HCT116 (cell line): Measurements from ENCODE around the gene PIGN.

Experiments
- CTCF ChIP-seq, 3 experiments: fragments of 200-600 bp in 1 of 3; sonication (generic) in 1 of 3; IDR thresholded peaks in 2 of 3; conservative IDR thresholded peaks in 1 of 3; 2 replicates each; pipeline ENCODE4 v1.5.1; 2012 to 2017; ENCODE audit warnings: low read depth in 2 of 3, low read length in 2 of 3, antibody characterized with exemption in 1 of 3, borderline replicate concordance in 1 of 3, control low read depth in 1 of 3, mild to moderate bottlenecking in 1 of 3, mixed read lengths in 1 of 3, mixed run types in 1 of 3, moderate library complexity in 1 of 3; ENCODE audit not compliant: insufficient read depth in 1 of 3
- EZH2 ChIP-seq: fragments of 200-600 bp; sonication (generic); IDR thresholded peaks from 2 replicates; pipeline ENCODE4 v1.6.1; 2017; ENCODE audit warnings: antibody characterized with exemption, mixed run types
- FOSL1 ChIP-seq: IDR thresholded peaks from 2 replicates; pipeline ENCODE4 v1.6.1; 2012; ENCODE audit warnings: low read depth
- POLR2A ChIP-seq: IDR thresholded peaks from 2 replicates; pipeline ENCODE4 v1.7.0; 2011; ENCODE audit warnings: borderline replicate concordance; ENCODE audit not compliant: insufficient read depth, insufficient read length; ENCODE audit errors: extremely low read depth
- POLR2AphosphoS5 ChIP-seq: IDR thresholded peaks from 2 replicates; pipeline ENCODE4 v1.6.1; 2011; ENCODE audit warnings: mild to moderate bottlenecking, low read depth, low read length, moderate library complexity
- RAD21 ChIP-seq: IDR thresholded peaks from 2 replicates; pipeline ENCODE4 v1.6.1; 2012; ENCODE audit warnings: low read depth, mild to moderate bottlenecking
- SP1 ChIP-seq: IDR thresholded peaks from 2 replicates; pipeline ENCODE4 v1.6.1; 2012; ENCODE audit warnings: low read depth
- TF ChIP-seq, protein P1 (sequence below): IDR thresholded peaks from 2 replicates; pipeline ENCODE4 v1.6.1; 2012; ENCODE audit warnings: low read depth
- TF ChIP-seq, protein P2 (sequence below): IDR thresholded peaks from 2 replicates; pipeline ENCODE4 v1.6.1; 2012

DNA sequence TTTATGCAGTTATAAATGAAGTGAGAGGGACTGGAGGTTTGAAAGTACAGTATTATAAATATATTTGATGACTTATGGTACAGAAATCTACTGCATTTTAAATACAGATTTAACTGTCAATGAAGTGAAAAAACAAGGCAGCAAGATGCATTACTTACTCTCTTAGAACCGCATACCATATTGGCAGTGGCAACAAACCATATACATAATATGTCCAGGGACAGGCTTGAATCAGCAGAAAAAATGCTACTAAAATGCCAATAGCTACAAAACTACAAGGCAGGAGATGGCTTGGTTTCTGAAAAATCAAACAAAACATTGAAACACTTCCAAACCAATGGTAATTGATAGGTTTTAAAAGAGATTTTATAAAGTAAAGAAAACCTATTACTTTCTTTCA lies 77.2 kb downstream of the PIGN start:
- TF ChIP-seq POLR2A (no peak), CTCF (IDR thresholded peaks at IDR 0.05 in 2 of 3, conservative IDR thresholded peaks at IDR 0.05 in 1 of 3; ENCODE audit: borderline replicate concordance in 1 of 3, insufficient read depth in 1 of 3, low read depth in 2 of 3, low read length in 2 of 3) (no peak), SP1 (no peak), FOSL1 (no peak), EZH2 (no peak), RAD21 (no peak), POLR2AphosphoS5 (no peak)
- TF ChIP-seq, protein P1, sequence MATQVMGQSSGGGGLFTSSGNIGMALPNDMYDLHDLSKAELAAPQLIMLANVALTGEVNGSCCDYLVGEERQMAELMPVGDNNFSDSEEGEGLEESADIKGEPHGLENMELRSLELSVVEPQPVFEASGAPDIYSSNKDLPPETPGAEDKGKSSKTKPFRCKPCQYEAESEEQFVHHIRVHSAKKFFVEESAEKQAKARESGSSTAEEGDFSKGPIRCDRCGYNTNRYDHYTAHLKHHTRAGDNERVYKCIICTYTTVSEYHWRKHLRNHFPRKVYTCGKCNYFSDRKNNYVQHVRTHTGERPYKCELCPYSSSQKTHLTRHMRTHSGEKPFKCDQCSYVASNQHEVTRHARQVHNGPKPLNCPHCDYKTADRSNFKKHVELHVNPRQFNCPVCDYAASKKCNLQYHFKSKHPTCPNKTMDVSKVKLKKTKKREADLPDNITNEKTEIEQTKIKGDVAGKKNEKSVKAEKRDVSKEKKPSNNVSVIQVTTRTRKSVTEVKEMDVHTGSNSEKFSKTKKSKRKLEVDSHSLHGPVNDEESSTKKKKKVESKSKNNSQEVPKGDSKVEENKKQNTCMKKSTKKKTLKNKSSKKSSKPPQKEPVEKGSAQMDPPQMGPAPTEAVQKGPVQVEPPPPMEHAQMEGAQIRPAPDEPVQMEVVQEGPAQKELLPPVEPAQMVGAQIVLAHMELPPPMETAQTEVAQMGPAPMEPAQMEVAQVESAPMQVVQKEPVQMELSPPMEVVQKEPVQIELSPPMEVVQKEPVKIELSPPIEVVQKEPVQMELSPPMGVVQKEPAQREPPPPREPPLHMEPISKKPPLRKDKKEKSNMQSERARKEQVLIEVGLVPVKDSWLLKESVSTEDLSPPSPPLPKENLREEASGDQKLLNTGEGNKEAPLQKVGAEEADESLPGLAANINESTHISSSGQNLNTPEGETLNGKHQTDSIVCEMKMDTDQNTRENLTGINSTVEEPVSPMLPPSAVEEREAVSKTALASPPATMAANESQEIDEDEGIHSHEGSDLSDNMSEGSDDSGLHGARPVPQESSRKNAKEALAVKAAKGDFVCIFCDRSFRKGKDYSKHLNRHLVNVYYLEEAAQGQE: no peak
- TF ChIP-seq, protein P2, sequence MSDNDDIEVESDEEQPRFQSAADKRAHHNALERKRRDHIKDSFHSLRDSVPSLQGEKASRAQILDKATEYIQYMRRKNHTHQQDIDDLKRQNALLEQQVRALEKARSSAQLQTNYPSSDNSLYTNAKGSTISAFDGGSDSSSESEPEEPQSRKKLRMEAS: no peak
